Aorta (tissue), 5 donors: Measurements from ENCODE around the gene ADGRA1. TPM values are rescaled to one million over a fixed set of nuclear protein-coding genes. Genes with fewer than 3 reads are reported as not detected.

ENCODE experiments used
- ATAC-seq: fragments of 200-7000 bp; cut with Tn5 transposase; one replicate; pipeline ENCODE4 v1.9.1; 2022; ENCODE audit warnings: moderate library complexity; ENCODE audit not compliant: low FRiP score
- DNase-seq, 2 donors: peaks; one replicate each; pipeline ENCODE4 v3.0.0-alpha.2; 2020
- H3K27ac ChIP-seq, 2 donors: one replicate each; pipeline ENCODE4 v1.5.1; 2013; ENCODE audit warnings: low read length in 2 of 2, mild to moderate bottlenecking in 2 of 2, moderate library complexity in 2 of 2, control low read depth in 1 of 2, inconsistent platforms in 1 of 2, low read depth in 1 of 2
- H3K27me3 ChIP-seq, 2 donors: one replicate each; pipeline ENCODE4 v1.6.1; 2013; ENCODE audit warnings: control low read depth in 1 of 2, low read length in 1 of 2, mild to moderate bottlenecking in 1 of 2, moderate library complexity in 1 of 2; ENCODE audit not compliant: insufficient read depth in 2 of 2, control insufficient read depth in 1 of 2
- H3K36me3 ChIP-seq, 2 donors: one replicate each; pipeline ENCODE4 v1.6.1; 2013; ENCODE audit warnings: control low read depth in 1 of 2, low read length in 1 of 2, mild to moderate bottlenecking in 1 of 2; ENCODE audit not compliant: insufficient read depth in 2 of 2, control insufficient read depth in 1 of 2
- H3K4me1 ChIP-seq, 2 donors: one replicate each; pipeline ENCODE4 v1.6.1; 2013; ENCODE audit warnings: low read length in 2 of 2, control low read depth in 1 of 2, mild to moderate bottlenecking in 1 of 2, moderate library complexity in 1 of 2; ENCODE audit not compliant: insufficient read depth in 2 of 2, control insufficient read depth in 1 of 2
- H3K4me3 ChIP-seq, 2 donors: one replicate each; pipeline ENCODE4 v1.5.1; 2013; ENCODE audit warnings: low read length in 2 of 2, control low read depth in 1 of 2, mild to moderate bottlenecking in 1 of 2
- H3K9me3 ChIP-seq: one replicate; pipeline ENCODE4 v1.6.1; 2013; ENCODE audit warnings: mild to moderate bottlenecking, low read length; ENCODE audit not compliant: control insufficient read depth
- WGBS, 2 donors: extraction: QIAGEN DNeasy Blood & Tissue Kit; methylation state at CpG; one replicate each; pipeline ENCODE4 v1.1.7; 2013; 5-methylcytosine and 5-hydroxymethylcytosine counted together
- intact Hi-C, 2 donors: fragments of 100-400 bp; cut with DNase I; formaldehyde crosslinking; loops; one replicate each; pipeline versions ENCODE4 v1.14.2 to v1.15.0; 2022
- polyA plus RNA-seq, 2 donors: library from polyadenylated mRNA; stranded (reverse); fragments of 200-250 nt; gene quantifications; one replicate each; pipeline ENCODE4 v1.2.3, GENCODE V29; 2013
- total RNA-seq, 2 donors: library from RNA; stranded (reverse); fragmentation: NEBNext Ultra II Directional; extraction: Animal tissue kit (Norgen Biotek cat#: 25700); gene quantifications; one replicate each; pipeline ENCODE4 v1.2.1, GENCODE V29; 2021
- donor health status: healthy with polysubstance abuse.
- donor health status: Bipolar disorder and iron deficiency.
- donor health status: DM: no; HTN: no; CAD: no.
- donor health status: DM: no; HTN: no; CAD: no.
- donor health status: DM: yes; HTN: yes; CAD: no.

ADGRA1 gene
- total and polyA plus RNA-seq, 4 donors = 0.20 TPM; not detected in 3

DNA sequence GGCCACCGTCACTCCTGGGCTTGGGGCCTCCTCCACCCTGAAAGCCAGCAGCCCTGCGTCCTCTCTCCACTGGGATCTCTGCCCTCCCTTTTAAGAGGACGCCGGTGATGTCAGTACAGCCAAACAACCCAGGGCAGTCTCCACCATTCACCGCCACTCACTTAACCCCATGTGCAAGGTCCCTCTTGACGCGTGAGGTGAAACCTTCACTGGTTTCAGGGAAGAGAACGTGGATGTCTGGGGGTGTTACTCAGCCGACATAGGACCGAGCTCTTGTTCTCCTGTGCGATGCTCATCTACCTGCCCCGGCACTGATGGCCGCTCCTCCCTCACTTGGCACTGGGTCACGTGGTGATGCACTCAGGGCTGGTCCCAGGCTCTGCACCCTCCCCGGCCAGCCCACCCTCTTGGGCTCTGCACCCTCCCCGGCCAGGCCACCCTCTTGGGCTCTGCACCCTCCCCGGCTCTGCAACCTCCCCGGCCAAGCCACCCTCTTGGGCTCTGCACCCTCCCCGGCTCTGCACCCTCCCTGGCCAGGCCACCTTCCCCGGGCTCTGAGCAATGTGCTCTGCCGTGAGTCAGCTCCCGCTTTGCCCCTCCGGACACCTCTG is 36.1 kb downstream of the ADGRA1 start:
- Histone ChIP-seq H3K4me3 (no peak overlapping the region), H3K36me3 (no peaks in the 10 kb centered on the region), H3K4me1 (no peaks in the 10 kb centered on the region), H3K27ac (no peak overlapping the region), H3K27me3 (no peaks in the 10 kb centered on the region), H3K9me3 (peaks cover 1% of the 10 kb centered on the region)
- ATAC-seq (no peak), DNase-seq (peak; percentile 31 to 63)
- WGBS, 2 donors = 71 to 74% methylated on average over 22 to 23 of the region's 23 CpGs
- intact Hi-C loops = no loop called here

- H3K9me3 ChIP-seq = no peaks in the 10 kb centered on the region
- H3K4me1 ChIP-seq = no peaks in the 10 kb centered on the region
- no peaks in the 10 kb centered on the region for H3K36me3 ChIP-seq
- DNase-seq (peak; percentile 38 to 68), ATAC-seq (no peak)
- no peak overlapping the region for H3K27ac ChIP-seq
- intact Hi-C loops = loop anchor here in 1 of 2 donors (5.0 kb wide), 1 partner anchor 287 kb away; no protein-coding TSS in a partner anchor
- H3K27me3 ChIP-seq = no peaks in the 10 kb centered on the region
- 36 to 39% methylated on average over 42 to 58 of the region's 58 CpGs for WGBS, 2 donors
- no peak overlapping the region for H3K4me3 ChIP-seq
These were observed 36.9 kb downstream of the ADGRA1 start for GRCh38 chr10:133124357-133125211.

DNA sequence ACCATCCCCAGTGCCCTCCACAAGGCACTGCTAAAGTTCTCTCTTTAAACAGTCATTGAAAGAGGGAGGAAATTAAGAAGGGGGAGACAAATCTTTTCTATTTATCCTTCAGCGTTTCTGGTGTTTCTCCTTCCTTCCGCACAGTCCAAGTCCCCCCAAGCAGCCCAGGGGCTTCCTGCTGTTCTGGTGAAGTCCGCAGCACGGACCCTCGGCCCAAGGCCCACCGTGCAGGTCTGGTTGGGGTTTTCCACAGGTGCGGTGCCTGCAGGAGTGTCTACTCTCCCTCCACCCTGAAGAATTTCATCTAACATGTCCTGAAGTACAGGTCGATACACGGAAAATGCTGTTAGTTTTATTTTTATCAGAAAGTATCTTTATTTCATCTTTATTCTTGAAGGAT is 38.2 kb downstream of the ADGRA1 start:
- intact Hi-C loops = loop anchor here in 1 of 2 donors (5.0 kb wide), 1 partner anchor 289 kb away; no protein-coding TSS in a partner anchor
- DNase-seq = peak in 1 of 2 donors; percentile 55
- Histone ChIP-seq H3K4me3 (no peak overlapping the region), H3K36me3 (no peaks in the 10 kb centered on the region), H3K27me3 (no peaks in the 10 kb centered on the region), H3K27ac (no peak overlapping the region), H3K4me1 (no peaks in the 10 kb centered on the region), H3K9me3 (no peaks in the 10 kb centered on the region)
- WGBS, 2 donors = 89 to 90% methylated on average over 9 of the region's 9 CpGs
- ATAC-seq = no peak

DNA sequence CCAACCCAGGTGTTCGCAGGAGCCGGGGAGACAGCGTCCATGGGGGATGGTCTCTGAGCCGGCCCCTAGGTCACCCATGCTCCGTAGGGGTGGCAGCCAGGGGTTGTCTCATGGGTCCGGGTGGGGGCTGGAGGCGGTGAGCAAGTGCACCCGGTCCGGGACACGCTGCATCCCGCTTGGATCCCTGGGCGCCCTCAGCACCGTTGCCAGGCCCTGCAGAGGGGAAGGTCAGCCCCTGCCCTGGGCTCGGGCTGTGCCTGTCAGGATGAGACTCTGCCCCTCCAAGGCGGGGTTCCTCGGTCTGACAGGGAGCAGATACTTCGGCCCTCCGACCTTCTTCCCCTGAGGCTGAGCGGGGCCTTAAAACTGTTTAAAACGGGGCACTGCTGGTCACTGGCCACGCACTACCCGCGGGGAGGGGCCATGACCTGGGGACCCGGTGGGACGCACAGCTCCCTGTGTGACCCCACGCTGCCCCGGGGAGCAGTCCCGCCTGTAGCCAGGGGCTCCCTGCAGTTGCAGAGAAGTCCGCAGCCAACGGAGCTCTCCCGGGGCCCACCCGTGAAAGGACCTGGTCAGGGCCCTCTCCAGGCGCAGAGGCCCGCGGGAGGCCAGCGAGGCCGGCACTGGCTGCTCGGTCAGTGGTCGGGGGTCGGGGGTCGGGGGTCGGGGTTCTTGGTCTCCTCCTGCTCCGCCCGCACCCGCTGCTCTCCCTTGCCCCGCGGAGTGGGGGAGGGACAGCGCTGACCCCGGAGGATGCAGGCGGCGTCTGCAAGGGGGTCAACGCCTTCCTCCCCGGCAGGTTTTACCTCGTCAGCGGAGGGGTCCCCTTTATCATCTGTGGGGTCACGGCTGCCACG is 38.9 kb downstream of the ADGRA1 start:
- Histone ChIP-seq H3K4me3 (no peak overlapping the region), H3K4me1 (no peaks in the 10 kb centered on the region), H3K9me3 (no peaks in the 10 kb centered on the region), H3K27ac (no peak overlapping the region), H3K36me3 (no peaks in the 10 kb centered on the region), H3K27me3 (no peaks in the 10 kb centered on the region)
- DNase-seq (peak; percentile 39 to 68), ATAC-seq (no peak)
- intact Hi-C loops = loop anchor here in 1 of 2 donors (5.0 kb wide), 1 partner anchor 289 kb away; no protein-coding TSS in a partner anchor
- WGBS, 2 donors = 88 to 91% methylated on average over 52 to 57 of the region's 57 CpGs

- 82 to 84% methylated on average over 31 to 36 of the region's 36 CpGs for WGBS, 2 donors
- H3K4me3 ChIP-seq = no peak overlapping the region
- peak in 1 of 2 donors; percentile 16 for DNase-seq
- no peak overlapping the region for H3K27ac ChIP-seq
- ATAC-seq = no peak
- no peaks in the 10 kb centered on the region for H3K36me3 ChIP-seq
- no peaks in the 10 kb centered on the region for H3K9me3 ChIP-seq
- H3K4me1 ChIP-seq = no peaks in the 10 kb centered on the region
- intact Hi-C loops = loop anchor here in 1 of 2 donors (5.0 kb wide), 1 partner anchor 290 kb away; no protein-coding TSS in a partner anchor
- no peaks in the 10 kb centered on the region for H3K27me3 ChIP-seq
These were observed 39.8 kb downstream of the ADGRA1 start for GRCh38 chr10:133127291-133128125.

DNA sequence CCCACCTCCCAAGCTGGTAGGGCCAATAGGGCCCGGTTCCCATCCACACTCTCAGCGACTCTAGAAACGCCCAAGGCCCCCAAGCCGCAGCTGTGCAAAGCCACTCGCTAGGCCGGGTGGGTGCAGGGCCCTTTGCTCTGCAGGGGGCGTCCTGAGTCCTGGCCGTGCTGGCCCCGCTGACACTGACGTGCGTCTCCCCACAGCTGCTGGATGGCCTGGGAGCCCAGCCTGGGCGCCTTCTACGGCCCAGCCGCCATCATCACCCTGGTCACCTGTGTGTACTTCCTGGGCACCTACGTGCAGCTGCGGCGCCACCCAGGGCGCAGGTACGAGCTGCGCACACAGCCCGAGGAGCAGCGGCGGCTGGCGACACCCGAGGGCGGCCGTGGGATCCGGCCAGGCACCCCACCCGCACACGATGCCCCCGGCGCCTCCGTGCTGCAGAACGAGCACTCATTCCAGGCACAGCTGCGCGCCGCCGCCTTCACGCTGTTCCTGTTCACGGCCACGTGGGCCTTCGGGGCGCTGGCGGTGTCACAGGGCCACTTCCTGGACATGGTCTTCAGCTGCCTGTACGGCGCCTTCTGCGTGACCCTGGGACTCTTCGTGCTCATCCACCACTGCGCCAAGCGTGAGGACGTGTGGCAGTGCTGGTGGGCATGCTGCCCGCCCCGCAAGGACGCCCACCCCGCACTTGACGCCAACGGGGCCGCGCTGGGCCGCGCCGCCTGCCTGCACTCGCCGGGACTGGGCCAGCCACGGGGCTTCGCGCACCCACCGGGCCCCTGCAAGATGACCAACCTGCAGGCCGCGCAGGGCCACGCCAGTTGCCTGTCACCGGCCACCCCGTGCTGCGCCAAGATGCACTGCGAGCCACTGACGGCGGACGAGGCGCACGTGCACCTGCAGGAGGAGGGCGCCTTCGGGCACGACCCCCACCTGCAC is 40.7 kb downstream of the ADGRA1 start:
- Histone ChIP-seq H3K36me3 (no peaks in the 10 kb centered on the region), H3K9me3 (no peaks in the 10 kb centered on the region), H3K4me3 (no peak overlapping the region), H3K27me3 (no peaks in the 10 kb centered on the region), H3K27ac (no peak overlapping the region), H3K4me1 (no peaks in the 10 kb centered on the region)
- intact Hi-C loops = loop anchor here in 1 of 2 donors (5.0 kb wide), 1 partner anchor 291 kb away; no protein-coding TSS in a partner anchor
- DNase-seq (peak; percentile 37 to 70), ATAC-seq (no peak)
- WGBS, 2 donors = 96% methylated on average over 79 to 83 of the region's 83 CpGs

DNA sequence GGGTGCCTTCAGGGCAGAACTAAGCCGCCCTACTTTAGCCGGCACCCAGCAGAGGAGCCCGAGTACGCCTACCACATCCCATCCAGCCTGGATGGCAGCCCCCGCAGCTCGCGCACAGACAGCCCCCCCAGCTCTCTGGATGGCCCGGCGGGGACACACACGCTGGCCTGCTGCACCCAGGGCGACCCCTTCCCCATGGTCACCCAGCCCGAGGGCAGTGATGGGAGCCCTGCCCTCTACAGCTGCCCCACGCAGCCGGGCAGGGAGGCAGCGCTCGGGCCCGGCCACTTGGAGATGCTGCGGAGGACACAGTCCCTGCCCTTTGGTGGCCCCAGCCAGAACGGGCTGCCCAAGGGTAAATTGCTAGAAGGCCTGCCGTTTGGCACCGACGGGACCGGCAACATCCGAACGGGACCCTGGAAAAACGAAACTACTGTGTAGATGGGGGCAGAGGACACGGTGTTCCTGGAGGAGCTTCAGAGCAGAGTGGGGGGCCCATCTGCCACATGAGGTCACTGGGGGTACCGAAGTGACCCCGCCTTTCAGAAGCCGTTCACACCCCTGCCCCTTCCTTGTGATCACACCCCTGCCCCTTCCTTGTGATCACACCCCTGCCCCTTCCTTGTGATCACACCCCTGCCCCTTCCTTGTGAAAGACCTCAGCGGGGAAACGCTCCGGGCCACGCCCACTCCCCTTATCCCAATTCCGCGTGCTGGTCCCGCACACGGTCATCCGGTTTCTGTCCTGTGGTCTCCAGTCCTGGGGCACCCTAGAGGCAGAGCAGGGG is 41.5 kb downstream of the ADGRA1 start:
- H3K9me3 ChIP-seq = no peaks in the 10 kb centered on the region
- ATAC-seq (no peak), DNase-seq (peak; percentile 38 to 59)
- 81 to 85% methylated on average over 34 to 39 of the region's 39 CpGs for WGBS, 2 donors
- no peaks in the 10 kb centered on the region for H3K4me1 ChIP-seq
- H3K27ac ChIP-seq = no peak overlapping the region
- H3K36me3 ChIP-seq = no peaks in the 10 kb centered on the region
- H3K27me3 ChIP-seq = no peaks in the 10 kb centered on the region
- intact Hi-C loops = loop anchor here in 1 of 2 donors (5.0 kb wide), 1 partner anchor 292 kb away; no protein-coding TSS in a partner anchor
- no peak overlapping the region for H3K4me3 ChIP-seq
